Psoas muscle (tissue), 8 donors: Measurements from ENCODE around the gene TMED7. TPM values are rescaled to one million over a fixed set of nuclear protein-coding genes. Genes with fewer than 3 reads are reported as not detected.

ENCODE experiments used
- ATAC-seq, 4 donors: fragments of 200-7000 bp; cut with Tn5 transposase; one replicate each; pipeline ENCODE4 v1.9.1; 2020; ENCODE audit warnings: moderate library complexity in 3 of 4, mild to moderate bottlenecking in 2 of 4
- DNase-seq, 2 donors: peaks; one replicate each; pipeline ENCODE4 v3.0.0-alpha.2; 2020
- H3K27ac ChIP-seq: fragments of 200-600 bp; one replicate; pipeline ENCODE4 v1.8.0; 2022
- H3K27me3 ChIP-seq, 3 donors: fragments of 200-600 bp in 1 of 3; one replicate each; pipeline versions ENCODE4 v1.6.1 to v1.8.0; 2013 to 2022; ENCODE audit warnings: low read length in 2 of 3, mild to moderate bottlenecking in 2 of 3, moderate library complexity in 1 of 3; ENCODE audit not compliant: insufficient read depth in 3 of 3
- H3K36me3 ChIP-seq, 2 donors: fragments of 200-600 bp in 1 of 2; one replicate each; pipeline versions ENCODE4 v1.6.1 to v1.8.0; 2013 to 2022; ENCODE audit warnings: low read depth in 1 of 2, mild to moderate bottlenecking in 1 of 2, moderate library complexity in 1 of 2; ENCODE audit not compliant: insufficient read depth in 1 of 2
- H3K4me1 ChIP-seq: fragments of 200-600 bp; one replicate; pipeline ENCODE4 v1.8.0; 2022
- H3K4me3 ChIP-seq: fragments of 200-600 bp; one replicate; pipeline ENCODE4 v1.8.0; 2022; ENCODE audit warnings: mild to moderate bottlenecking
- H3K9me3 ChIP-seq: fragments of 200-600 bp; one replicate; pipeline ENCODE4 v1.8.0; 2022
- CTCF ChIP-seq: fragments of 200-600 bp; IDR thresholded peaks from one replicate; pipeline ENCODE4 v1.8.0; 2022; ENCODE audit warnings: antibody characterized with exemption
- WGBS, 3 donors: extraction: QIAGEN DNeasy Blood & Tissue Kit; methylation state at CpG; one replicate each; pipeline versions ENCODE4 v1.1.6 to v1.1.7; 2013; 5-methylcytosine and 5-hydroxymethylcytosine counted together
- intact Hi-C, 2 donors: fragments of 100-400 bp; cut with DNase I; formaldehyde crosslinking; loops; one replicate each; pipeline versions ENCODE4 v1.11.0 to v1.14.2; 2022
- polyA plus RNA-seq, 3 donors: library from polyadenylated mRNA; stranded (reverse); fragments of 200-250 nt; gene quantifications; one replicate each; pipeline ENCODE4 v1.2.3, GENCODE V29; 2013
- total RNA-seq, 4 donors: library from RNA; stranded (reverse); fragmentation: NEBNext Ultra II Directional in 2 of 4; extraction: Animal tissue kit (Norgen Biotek cat#: 25700) in 2 of 4; gene quantifications; one replicate each; pipeline versions ENCODE4 v1.2.1 to v1.2.4, GENCODE V29; 2021 to 2023
- donor health status: healthy with polysubstance abuse.
- donor health status: DM: no; HTN: no; CAD: no; lungs with moderate emphysema.
- donor health status: Bipolar disorder and iron deficiency.
- donor health status: healthy.
- donor health status: DM: yes; HTN: yes; CAD: no.
- donor health status: DM: no; HTN: no; CAD: no.
- donor health status: DM: no; HTN: no; CAD: no.
- donor health status: DM: yes; HTN: yes; CAD: no.

Gene TMED7
- total and polyA plus RNA-seq, 7 donors, result 18.3 to 59.0 (median 34.2) TPM

GRCh38 chr5:115575167-115576070 is 50.4 kb downstream of the TMED7 start:
- WGBS, 3 donors, result 71 to 89% (median 82%) methylated on average over 5 of the region's 5 CpGs
- intact Hi-C loops, result no loop called here
- H3K9me3 ChIP-seq, result no peaks in the 10 kb centered on the region

GRCh38 chr5:115573133-115573532 is 52.7 kb downstream of the TMED7 start:
- intact Hi-C loops, result no loop called here
- peaks cover 27% of the 10 kb centered on the region for H3K4me1 ChIP-seq
- no peaks in the 10 kb centered on the region for H3K27me3 ChIP-seq
- H3K36me3 ChIP-seq, result peaks cover 0 to 3% of the 10 kb centered on the region in 2 donors
- no peak overlapping the region for H3K27ac ChIP-seq
- TF ChIP-seq CTCF, result no peak
- WGBS, 3 donors, result 38 to 51% (median 41%) methylated on average over 2 of the region's 2 CpGs
- no peaks in the 10 kb centered on the region for H3K9me3 ChIP-seq
- no peak for DNase-seq
- ATAC-seq, result peak in 2 of 4 donors; percentile 43 to 63
- no peak overlapping the region for H3K4me3 ChIP-seq

More at GRCh38 chr5:115575167-115576070, 50.4 kb downstream of the TMED7 start:
- no peak for DNase-seq
- no peaks in the 10 kb centered on the region for H3K27me3 ChIP-seq
- no peak overlapping the region for H3K27ac ChIP-seq
- peaks cover under 1 to 3% of the 10 kb centered on the region in 2 donors for H3K36me3 ChIP-seq
- H3K4me3 ChIP-seq, result no peak overlapping the region
- no peak for TF ChIP-seq CTCF
- ATAC-seq, result no peak
- H3K4me1 ChIP-seq, result peaks cover 13% of the 10 kb centered on the region

GRCh38 chr5:115571441-115571878 is 54.4 kb downstream of the TMED7 start:
- H3K27me3 ChIP-seq, result no peaks in the 10 kb centered on the region
- H3K36me3 ChIP-seq, result no peaks in the 10 kb centered on the region
- H3K4me3 ChIP-seq, result no peak overlapping the region
- intact Hi-C loops, result no loop called here
- WGBS, 3 donors, result 40 to 52% (median 46%) methylated on average over 5 of the region's 5 CpGs
- TF ChIP-seq CTCF, result no peak
- no peaks in the 10 kb centered on the region for H3K9me3 ChIP-seq
- no peak overlapping the region for H3K27ac ChIP-seq
- DNase-seq (no peak), ATAC-seq (peak in 1 of 4 donors; percentile 36)
- peaks cover 27% of the 10 kb centered on the region for H3K4me1 ChIP-seq

DNA sequence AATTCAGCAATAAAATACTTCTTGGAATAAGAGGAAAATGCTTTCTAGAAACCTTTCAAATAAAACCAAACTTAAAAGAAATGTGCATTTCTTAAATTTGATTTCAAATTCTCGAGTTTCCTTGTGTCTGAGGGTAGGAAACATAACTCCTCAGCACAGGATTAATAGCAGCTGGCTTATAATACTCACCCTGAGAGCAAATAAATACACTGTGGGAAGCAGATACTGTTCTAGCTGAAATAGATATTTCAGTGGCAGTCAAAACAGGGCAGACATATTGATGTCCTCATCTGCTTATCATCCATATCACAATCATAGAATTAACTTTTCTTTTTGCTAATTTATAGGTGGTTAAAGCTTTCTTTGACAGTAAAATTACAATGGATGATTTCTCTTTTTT is 57.2 kb downstream of the TMED7 start:
- H3K4me3 ChIP-seq, result no peak overlapping the region
- intact Hi-C loops, result no loop called here
- ATAC-seq (peak in 2 of 4 donors; percentile 53 to 73), DNase-seq (no peak)
- TF ChIP-seq CTCF, result no peak
- peaks cover 20% of the 10 kb centered on the region for H3K4me1 ChIP-seq
- peak overlapping the region; percentile 7 for H3K27ac ChIP-seq
- no peaks in the 10 kb centered on the region for H3K27me3 ChIP-seq
- no peaks in the 10 kb centered on the region for H3K36me3 ChIP-seq
- no peaks in the 10 kb centered on the region for H3K9me3 ChIP-seq
- 21 to 25% (median 24%) methylated on average over 1 of the region's 1 CpG for WGBS, 3 donors
